T47D (cell line): Measurements from ENCODE around the gene CFAP57.
"Not testable (repeated sequence)": the region's sequence is repeated elsewhere in the genome, so short reads cannot be mapped to it uniquely, and the experiment has no call there.

Experiments used
- DNase-seq, 2 experiments: peaks; one replicate each; pipeline versions ENCODE4 v3.0.0 to v3.0.0-alpha.2; 2011 to 2012; ENCODE audit warnings: low read depth in 1 of 2, low spot score in 1 of 2
- JUND ChIP-seq: IDR thresholded peaks from 2 replicates; pipeline ENCODE4 v1.6.1; 2012; ENCODE audit warnings: low read depth
- in situ Hi-C: cut with HindIII; loops from 2 replicates; pipeline ENCODE4 v1.10.0; 2016; ENCODE audit warnings: low sequenced_read_pairs, low pct_unique_long_range_greater_than_20kb

CFAP57 gene

DNA sequence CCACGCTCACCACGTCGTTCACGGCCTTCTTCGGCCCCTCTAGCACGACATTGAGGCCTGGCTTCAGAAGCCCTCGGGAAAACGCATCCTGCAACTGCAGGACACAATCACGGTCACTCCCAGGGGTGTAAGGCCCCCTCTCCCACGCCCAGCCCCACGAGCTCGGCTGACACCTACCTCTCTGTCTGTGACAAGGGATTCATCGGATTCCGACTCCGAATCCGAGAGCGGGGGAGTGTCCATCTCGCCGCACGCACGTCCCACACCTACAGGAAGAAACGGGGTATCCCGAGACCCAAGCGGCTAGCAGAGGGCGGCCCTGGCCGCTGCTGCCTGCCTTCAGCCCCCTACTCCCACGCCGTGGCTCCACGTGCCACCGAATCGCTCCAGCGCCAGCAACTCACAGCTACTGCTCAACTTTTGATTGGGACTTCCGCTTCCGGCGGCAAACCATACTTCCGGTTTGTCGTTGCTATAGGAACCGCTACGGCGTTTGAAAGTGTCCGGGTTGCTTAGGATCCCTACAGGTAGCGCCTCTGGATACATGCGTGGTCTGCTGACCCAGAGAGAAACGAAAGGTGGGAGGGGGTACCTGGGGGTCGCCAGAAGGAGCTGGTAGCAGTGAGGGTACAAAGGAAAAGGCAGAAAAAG is at the start of gene CFAP57, which contains the start of gene EBNA1BP2:
TSS of gene CFAP57 (plus strand) at position 455 of the 651 bp plus-strand sequence. CDS start 424 bp downstream, outside the sequence.
TSS of gene EBNA1BP2 (minus strand) at position 415 of the 651 bp plus-strand sequence. CDS start at position 243, 172 bp downstream.
- TF ChIP-seq JUND = no peak
- in situ Hi-C loops = no loop called here
- peak; percentile 75 to 95 for DNase-seq

- no peak for DNase-seq
- no peak for TF ChIP-seq JUND
- in situ Hi-C loops = no loop called here
Observed at GRCh38 chr1:43123031-43123430, 49.1 kb upstream of the CFAP57 start.

GRCh38 chr1:43128816-43129215 is 43.3 kb upstream of the CFAP57 start:
- in situ Hi-C loops = no loop called here
- TF ChIP-seq JUND = no peak
- DNase-seq = no peak

GRCh38 chr1:43129426-43129825 is 42.7 kb upstream of the CFAP57 start:
- in situ Hi-C loops = no loop called here
- DNase-seq = no peak
- no peak for TF ChIP-seq JUND

- DNase-seq = no peak
- in situ Hi-C loops = no loop called here
- no peak for TF ChIP-seq JUND
Observed at GRCh38 chr1:43134068-43134467, 38.1 kb upstream of the CFAP57 start.

- no peak for TF ChIP-seq JUND
- DNase-seq = no peak
- in situ Hi-C loops = no loop called here
Observed at GRCh38 chr1:43134640-43135039, 37.5 kb upstream of the CFAP57 start.

DNA sequence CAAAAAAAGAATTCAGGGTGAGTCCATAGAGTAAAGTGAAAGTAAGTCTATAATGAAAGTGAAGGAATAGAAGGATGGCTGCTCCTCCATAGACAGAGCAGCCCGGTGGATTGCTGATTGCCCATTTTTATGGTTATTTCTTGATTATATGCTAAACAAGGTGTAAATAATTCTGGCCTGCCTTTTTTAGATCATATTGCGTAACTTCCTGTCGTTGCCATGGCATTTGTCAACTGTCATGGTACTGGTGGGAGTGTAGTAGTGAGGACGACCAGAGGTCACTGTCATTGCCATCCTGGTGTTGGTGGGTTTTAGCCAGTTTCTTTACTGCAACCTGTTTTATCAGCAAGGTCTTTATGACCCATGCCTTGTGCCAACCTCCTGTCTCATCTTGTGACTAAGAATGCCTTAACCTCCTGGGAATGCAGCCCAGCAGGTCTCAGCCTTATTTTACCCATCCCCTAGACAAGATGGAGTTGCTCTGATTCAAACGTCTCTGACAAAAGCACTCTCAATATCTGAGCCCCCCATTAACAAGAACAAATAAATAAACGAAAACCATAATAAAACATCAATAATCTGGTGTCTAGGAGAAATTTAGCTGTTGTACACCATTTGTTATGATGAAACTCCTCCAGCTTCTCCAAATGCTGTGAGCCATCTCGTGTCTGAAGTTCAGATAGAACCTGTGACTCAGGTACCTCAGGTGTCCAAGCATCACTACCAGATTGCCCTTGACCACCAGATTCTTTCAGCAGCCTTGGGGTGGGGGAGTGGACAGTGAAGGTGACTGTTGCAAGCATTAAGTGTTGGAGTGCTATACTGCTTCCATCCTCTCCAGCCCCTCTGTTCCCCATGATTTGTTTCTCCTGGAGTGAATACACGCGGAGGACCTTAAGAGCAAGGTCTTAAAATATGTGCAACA is 36.0 kb upstream of the CFAP57 start:
- peak in 1 of 2 experiments; percentile 34 for DNase-seq
- in situ Hi-C loops = no loop called here
- no peak for TF ChIP-seq JUND

DNA sequence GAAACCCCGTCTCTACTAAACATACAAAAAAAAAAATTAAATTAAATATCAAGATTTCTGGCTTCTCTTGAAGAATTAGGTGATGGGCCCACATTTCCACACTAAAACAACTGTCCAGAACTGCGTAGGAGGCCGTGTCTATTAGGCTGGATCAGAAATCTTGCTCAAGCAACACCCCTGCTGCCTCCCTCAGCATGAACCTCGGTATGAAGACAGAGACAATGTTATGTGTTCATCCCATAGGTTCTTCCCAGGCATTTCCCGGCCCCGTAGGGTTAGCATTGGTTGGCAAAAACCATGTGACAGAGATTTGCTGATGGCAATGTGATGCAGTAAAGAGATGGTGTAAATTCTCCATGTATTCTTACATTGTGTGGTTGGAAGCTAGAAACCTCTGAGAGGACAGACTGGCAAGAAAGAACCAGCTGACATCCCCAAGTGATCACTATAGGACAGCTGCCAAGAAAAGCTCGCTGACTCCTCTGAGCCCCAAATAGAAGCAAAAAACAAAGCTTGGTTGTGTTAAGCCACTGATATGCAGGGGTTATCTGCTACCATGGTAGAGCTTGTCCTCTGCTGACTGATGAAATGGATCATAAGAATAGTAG is 34.6 kb upstream of the CFAP57 start:
- no peak for DNase-seq
- in situ Hi-C loops = no loop called here
- no peak for TF ChIP-seq JUND

DNA sequence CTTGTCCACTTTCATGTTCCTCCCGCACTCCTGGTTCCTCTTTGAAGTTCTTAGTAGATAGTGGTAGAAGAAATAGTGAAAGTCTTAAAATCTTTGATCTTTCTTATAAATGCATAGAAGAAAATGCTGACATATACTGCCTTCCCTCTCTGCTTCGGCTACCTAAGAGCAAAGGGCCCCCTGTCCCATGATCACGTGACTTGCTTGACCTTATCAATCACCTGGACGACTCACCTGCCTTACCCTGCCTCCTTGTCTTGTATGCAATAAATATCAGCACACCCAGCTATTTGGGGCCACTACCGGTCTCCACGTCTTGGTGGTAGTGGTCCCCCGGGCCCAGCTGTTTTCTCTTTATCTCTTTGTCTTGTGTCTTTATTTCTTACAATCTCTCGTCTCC is 32.8 kb upstream of the CFAP57 start:
- in situ Hi-C loops = not testable (repeated sequence)

DNA sequence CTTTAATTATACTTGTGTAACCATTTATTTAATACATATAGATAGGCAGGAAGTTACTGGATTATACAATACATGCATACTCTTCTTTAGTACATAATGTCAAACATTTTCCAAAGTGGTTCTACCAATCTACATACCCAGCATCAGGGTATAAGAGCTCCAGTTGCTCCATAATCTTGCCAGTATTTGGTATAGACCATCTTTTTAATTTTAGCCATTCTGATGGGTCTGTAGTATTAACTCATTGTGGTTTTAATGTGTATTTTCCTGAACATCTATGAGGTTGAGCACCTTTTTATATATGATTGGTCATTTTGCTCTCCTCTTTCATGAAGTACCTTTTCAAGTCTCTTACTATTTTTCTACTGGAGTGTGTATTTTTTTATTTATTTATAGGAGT is 32.1 kb upstream of the CFAP57 start:
- TF ChIP-seq JUND = no peak
- in situ Hi-C loops = no loop called here
- DNase-seq = no peak

More for the DNA sequence above, 32.8 kb upstream of the CFAP57 start:
- not testable (repeated sequence) for DNase-seq

DNA sequence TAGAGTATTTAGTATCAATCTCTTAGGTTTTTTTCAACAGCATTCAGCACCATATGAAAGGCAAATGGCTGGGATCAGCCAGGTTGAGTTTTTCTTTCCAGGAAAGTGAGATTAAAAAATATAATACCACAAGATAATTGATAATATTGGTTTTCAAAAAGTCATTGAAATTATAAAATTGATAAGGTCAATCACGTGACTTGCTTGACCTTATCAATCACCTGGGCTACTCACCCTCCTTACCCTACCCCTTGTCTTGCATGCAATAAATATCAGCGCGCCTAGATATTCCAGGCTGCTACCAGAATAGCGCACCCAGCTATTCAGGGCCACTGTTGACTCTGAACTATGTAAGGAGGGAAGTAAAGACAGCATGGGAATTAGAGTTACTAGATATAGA is 31.5 kb upstream of the CFAP57 start:
- no peak for DNase-seq
- TF ChIP-seq JUND = no peak
- in situ Hi-C loops = no loop called here

- in situ Hi-C loops = no loop called here
- TF ChIP-seq JUND = no peak
- DNase-seq = no peak
Observed at GRCh38 chr1:43143441-43143888, 28.7 kb upstream of the CFAP57 start.

- no peak for TF ChIP-seq JUND
- in situ Hi-C loops = no loop called here
- no peak for DNase-seq
Observed at GRCh38 chr1:43144237-43144636, 27.9 kb upstream of the CFAP57 start.
